ENCODE measurements around the gene WDFY2.

DNA sequence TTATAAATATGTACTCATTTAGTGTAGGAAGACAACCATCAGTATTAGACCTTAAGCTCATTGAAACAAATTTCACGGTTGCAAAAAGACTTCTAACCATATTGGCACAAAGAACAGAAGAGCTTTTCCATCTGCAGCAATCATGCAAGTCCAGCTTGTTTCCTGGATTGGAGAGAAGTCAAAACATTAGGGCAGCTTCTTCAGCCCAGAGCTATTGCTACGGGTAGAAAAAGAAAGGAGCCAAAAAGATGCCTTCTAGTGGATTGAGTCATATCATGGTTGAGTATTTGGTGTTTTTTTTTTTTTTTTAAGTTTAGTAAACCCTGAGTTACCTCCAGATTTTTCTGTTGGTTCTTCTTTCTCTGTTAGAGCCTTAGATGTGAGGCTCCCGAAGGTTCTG, 99.8 kb downstream of the WDFY2 start:
- TF ChIP-seq, protein P1, sequence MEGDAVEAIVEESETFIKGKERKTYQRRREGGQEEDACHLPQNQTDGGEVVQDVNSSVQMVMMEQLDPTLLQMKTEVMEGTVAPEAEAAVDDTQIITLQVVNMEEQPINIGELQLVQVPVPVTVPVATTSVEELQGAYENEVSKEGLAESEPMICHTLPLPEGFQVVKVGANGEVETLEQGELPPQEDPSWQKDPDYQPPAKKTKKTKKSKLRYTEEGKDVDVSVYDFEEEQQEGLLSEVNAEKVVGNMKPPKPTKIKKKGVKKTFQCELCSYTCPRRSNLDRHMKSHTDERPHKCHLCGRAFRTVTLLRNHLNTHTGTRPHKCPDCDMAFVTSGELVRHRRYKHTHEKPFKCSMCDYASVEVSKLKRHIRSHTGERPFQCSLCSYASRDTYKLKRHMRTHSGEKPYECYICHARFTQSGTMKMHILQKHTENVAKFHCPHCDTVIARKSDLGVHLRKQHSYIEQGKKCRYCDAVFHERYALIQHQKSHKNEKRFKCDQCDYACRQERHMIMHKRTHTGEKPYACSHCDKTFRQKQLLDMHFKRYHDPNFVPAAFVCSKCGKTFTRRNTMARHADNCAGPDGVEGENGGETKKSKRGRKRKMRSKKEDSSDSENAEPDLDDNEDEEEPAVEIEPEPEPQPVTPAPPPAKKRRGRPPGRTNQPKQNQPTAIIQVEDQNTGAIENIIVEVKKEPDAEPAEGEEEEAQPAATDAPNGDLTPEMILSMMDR (conservative IDR thresholded peaks at IDR 0.05; ENCODE audit: low read depth, low read length), result no peak
- TF ChIP-seq EZH2phosphoT487 (IDR thresholded peaks at IDR 0.05; ENCODE audit: borderline replicate concordance, low read length), result no peak

Measured in PC-3 (cell line).